Mesenteric fat pad (tissue), 1 donor: ENCODE measurements around the gene CEBPA. TPM values are rescaled to one million over a fixed set of nuclear protein-coding genes. Genes with fewer than 3 reads are reported as not detected.

Source experiments
- DNase-seq: peaks from one replicate; pipeline ENCODE4 v3.0.0-alpha.2; 2020; ENCODE audit warnings: low spot score
- total RNA-seq: library from RNA; stranded (reverse); fragmentation: NEBNext Ultra II Directional; extraction: Animal tissue kit (Norgen Biotek cat#: 25700); gene quantifications from one replicate; pipeline ENCODE4 v1.2.1, GENCODE V29; 2021
- donor health status: DM: yes; HTN: yes; CAD: no.

CEBPA gene
- total RNA-seq, 1 donor from 2014 or later: 263 TPM

DNA sequence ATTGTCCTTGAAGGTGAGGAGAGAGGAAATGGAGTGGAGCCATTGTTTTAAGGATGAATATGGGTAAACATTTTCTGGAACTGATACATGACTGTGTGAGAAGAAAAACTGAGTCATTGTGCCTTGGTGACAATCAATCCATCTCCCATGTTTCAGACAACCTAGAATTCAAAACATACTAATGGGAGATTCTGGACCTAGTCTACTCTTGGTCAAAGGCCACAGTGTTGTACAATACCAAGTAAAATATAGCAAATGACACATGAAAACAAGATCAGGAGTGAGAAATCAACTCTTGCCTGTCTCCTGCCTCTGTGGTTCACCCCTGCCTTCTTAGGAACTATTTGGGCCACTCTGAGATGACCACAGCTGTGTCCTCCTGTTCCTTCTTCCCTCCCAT lies 13.1 kb downstream of the CEBPA start:
- no peak for DNase-seq

DNA sequence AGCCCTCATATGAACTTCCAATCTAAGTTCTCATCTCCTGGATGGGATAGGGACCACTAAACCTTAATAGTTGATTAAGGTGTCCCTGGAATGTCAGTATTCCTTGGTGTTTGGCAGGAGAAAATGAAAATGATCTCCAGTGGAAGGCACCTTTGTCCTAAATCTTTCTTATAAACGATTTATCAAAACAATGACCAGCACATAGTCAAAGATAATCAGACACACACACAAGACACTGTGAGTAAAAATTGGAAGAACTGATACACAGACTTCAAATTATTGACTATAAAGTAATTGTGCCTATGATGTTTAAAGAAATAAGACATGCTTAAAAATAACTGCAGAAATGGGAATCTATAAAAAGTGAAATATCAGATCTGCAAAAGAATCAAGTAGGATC lies 13.7 kb downstream of the CEBPA start:
- DNase-seq: no peak

DNA sequence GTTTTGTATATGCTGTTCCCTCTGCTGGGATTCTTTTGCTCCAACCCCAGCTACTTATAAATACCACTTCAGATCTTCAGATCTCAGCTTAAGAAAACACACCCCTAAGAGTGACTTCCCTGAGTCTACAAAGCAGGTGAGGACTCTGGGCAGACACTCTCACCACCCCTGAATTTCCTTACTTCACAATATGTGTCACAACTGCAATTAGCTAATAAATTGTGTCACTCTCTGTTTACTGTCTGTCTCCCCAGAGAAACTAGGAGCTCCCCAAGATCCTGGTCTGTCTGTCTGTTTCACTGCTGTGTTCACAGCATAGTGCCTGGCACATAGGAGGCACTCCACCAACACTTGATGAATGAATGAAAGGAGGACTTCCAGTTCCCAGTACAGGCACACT lies 14.4 kb downstream of the CEBPA start:
- DNase-seq: no peak

DNA sequence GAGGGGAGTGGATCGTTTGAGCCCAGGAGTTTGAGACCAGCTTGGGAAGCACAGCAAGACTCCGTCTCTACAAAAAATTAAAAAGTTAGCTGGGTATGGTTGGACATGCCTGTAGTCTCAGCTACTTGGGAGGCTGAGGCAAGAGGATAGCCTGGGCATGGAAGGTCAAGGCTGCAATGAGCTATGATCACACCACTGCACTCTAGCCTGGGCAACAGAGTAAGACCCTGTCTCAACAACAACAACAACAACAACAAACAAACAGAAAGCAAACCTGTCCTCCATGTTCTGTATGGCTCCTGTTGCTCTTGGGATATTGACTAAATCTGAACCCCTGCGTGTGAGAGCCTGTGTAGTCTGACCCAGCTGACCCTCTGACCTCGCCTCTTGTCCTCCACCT lies 14.9 kb downstream of the CEBPA start:
- DNase-seq: no peak

DNA sequence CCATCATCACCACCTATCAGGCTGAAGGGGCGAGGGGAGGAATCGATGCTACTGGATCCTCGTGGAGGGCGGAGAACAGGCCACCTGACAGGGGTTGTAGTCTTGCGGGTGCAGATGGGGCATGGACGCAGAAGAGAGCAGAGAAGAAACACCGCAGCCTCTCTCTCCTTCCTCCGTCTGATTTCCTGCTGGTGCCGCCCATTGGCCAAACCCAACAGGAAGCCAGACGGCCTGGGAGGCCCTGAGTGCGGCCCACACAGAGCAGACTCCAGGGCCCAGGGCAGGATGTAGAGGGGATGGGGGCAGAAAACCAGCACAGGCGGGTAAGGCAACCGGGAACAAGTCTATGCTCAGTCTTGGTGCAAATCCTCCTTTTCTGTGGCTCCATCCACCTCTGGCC lies 15.4 kb downstream of the CEBPA start:
- DNase-seq: no peak

DNA sequence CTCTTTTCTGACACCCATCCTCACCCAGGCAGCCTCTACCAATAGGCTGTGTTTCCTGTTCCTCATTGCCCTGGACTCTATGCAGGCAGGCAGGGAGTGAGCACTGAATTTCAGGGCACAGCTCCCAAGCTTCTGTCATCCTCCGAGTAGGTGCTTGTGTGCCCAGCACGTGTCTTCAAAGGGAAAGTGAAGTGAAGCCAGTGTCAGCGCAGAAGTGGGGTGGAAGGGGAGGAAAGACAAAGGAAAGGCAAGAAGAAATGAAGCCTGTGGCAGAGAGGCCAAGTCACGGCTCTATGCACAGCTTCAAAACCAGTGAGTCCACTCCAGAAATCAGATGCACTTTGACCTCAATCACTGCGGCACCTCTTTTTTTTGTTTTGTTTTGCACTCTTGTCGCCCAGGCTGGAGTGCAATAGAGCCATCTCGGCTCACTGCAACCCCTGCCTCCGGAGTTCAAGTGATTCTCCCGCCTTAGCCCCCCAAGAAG lies 16.9 kb downstream of the CEBPA start:
- DNase-seq: no peak

DNA sequence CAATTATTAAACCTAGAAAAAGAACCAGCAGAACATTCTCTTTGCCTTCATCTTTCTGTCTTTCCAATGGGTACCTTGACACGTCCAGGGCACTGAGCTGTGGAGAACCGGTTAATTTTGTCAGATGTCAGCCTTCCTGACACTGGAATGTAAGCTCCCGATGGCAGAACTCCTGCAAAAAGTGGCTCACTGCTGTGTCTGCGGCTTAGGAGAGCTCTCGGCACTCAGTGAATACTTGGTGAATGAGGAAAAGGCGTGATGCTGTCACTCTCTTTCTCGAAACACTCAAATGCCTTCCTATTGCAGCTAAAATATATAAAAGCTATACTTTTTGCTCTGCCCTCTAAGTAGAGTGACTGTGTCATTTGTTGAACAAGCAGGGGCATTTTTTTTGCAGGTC lies 17.6 kb downstream of the CEBPA start:
- DNase-seq: no peak

DNA sequence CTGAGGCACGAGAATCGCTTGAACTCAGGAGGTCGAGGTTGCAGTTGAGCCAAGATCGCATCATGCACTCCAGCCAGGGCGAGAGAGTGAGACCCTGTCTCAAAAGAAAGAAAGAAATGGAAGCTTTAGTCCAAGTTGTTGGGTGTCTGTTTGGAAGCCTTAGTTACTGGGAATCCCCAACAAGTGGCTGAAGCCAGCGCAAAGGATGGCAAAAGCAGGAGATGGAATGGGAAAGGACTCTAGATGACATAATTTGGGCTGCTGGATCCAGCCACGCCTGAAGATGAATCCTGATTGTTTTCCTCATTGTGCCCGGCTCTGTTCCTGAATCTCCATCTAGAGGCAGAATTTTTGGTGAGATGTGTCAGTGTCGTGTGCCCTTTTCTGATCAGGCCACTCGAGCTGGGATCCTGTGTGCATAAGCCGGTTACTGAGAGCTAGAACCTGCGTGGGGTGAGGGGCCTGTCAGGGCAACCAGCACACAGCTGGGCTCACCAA lies 18.1 kb downstream of the CEBPA start:
- no peak for DNase-seq

DNA sequence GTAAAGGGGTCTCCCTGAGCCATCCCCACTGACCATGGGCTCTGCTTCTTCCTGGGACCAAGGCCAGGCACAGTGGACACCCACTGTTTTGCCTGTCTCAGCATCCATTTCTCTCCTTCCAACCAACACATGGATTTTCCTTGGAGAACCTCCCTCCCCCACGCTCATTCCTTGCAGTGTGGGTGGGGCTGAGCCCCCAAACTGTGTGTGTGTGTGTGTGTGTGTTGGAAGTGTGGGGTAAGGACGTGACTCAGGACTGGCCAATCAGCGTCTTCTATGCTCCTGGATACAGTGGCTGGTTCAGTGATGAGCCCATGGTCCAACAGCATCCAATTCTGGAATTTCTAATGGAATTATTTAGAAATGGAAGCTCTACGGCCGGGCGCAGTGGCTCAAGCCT lies 18.7 kb downstream of the CEBPA start:
- no peak for DNase-seq

DNA sequence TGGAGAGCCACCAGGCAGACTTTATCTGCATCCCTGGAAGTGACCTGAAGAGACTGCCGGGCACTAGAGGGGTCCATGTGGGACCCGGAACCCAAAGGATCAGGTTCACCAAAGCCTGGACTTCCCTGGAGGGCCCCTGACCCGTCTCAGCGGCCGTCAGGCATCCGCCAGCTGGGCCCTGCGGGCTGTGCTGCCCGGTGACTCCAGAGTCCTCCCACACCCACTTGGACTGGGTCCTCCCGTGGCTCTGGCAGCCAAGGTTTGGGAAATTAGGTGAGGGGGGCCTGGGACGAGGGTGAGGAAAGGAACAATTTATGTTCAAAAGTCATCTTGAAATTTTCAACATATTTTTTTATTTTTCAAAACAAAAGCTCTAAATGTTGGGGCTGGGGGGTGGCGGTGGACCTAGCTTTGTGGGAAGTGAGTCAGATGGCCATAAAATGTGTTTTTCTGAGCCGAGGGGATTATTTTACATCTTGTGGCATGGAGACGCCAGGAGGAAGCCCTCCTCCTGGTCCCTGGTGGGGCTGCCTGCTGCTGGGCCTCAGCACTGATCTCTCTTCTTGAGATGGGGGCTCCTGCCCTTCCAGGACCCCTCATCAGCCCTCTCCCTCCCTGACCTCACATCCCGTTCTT lies 20.2 kb downstream of the CEBPA start:
- DNase-seq: no peak

DNA sequence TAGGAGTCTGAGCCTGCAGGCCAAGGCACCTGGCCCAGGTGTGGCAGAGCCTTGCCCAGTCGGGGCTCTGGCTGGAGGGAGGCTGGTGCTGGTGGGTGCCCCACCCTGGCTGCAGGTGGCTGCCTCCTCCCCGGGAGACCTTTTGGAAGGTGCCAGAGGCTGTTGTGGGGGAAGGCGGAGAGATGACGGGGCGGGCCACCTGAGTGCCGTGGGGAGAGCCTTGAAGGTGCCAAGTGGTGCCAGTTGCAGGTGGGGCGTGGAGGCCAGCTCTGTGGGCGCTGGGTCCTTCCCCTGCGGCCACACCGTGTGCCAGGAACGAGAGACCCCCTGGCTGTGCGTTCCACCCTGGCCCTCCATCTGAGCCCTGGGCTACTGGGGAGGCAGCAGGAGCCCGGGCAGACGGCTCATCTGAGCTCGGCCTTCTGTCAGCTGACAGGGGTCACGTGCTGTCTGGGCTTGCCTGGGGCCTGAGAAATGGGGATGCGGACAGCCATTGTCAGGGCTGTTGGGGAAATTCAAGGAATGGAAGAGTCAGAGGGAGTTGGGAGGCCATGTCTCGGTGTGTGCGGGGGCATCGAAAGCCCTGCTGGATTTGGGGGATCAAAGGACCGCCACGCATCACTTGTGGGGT lies 20.9 kb downstream of the CEBPA start:
- DNase-seq: no peak

DNA sequence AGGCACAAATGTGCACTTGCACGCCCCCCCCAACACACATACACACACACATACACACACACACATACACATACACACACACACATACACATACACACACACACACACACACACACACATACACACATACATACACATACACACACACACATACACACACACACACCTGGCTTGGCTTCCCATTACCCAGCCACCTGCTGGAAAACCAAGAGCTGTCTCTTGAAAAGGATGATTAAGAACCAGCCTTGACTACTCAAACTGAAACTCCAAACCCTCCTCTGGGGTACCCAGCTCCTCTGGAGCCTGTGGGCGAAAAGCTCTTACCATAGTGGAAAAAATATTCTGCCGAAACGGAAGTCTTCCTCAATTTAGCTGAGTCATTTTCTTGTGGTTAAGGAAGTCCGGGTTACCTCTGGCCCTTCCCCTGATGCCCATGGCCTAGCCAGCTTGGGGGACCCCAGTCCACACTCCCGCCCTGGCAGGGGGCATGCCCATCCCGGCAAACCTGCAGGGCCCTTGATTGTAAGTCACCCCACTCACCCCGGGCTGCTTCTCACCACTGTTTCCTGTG lies 21.9 kb downstream of the CEBPA start:
- no peak for DNase-seq

DNA sequence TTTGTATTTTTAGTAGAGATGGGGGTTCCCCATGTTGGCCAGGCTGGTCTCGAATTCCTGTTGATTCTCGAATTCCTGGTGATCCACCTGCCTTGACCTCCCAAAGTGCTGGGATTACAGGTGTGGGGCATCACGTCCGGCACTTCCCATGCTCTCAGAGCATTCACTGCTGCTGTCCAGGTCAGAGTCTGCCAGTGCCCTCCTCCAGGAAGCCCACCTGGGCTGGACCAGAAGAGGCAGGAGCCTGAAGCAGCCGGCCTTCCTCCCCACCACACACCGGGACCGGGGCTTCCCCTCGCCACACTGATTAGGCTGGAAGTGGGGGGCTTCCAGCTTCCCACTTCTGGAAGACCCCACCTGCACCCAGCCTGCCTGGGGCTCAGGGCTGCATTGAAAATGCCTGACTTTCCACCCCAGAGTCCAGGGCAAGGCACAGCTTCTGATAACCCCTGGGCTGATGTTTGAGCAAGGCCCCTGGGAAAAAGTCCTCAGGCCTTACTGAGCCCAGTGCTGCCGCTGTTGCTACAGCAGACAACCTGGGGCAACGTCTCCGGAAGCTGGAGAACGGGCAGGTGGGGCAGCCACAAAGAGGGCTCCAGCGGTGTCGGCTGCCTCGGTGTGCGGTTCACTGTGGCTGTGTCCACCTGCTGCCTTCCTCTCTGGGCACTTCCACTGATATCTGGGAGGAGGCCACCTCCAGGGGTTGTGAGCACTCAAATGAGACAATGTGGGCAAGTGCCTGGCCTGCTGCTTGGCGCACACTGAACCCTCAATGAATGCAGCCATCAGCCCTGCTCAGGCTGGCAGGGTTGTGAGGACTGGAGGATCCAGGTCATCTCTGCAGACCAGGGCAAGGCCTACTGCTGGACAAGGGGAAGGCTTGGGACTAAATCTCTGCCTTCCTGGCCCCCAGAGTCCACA lies 22.6 kb downstream of the CEBPA start:
- DNase-seq: no peak

DNA sequence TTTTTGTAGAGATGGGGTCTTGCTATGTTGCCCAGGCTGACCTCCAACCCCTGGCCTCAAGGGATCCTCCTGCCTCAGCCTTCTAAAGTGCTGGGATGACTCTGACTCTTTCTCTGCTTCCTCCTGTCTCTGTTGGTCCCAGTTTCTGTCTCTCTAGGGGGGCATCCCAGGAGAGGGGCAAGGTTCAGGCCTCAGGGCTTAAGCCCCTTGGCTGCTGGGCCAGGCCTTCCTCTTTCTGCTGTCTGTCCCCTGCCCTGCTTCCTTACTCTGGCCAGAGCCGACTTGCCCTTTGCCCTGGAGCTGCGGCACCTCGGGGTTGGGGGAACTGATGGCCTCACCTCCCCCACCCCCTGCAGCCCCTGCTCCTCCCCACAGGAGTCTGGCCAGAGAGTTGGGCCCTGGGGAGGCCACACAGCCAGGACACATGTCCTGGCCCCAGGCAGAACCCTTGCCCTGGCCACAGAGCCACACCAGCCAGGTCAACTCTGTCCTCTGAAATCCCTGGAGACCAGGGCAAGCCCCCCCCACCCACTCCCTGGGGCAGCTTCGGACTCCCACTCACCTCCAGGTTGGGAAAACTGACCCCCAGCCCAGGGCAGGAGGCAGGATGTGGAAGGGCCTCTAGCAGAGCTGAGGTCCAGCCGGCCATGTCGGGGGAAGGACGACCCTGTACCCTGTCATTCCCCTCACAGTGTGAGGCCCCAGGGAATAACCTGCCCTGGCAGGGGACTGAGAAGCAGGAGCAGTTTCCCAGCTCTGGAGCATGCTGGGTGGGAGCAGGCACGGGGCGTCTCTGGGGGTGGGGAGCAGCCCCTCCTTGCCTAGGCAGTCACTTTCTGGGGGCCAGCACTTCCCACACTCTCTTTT lies 23.7 kb downstream of the CEBPA start:
- DNase-seq: no peak

DNA sequence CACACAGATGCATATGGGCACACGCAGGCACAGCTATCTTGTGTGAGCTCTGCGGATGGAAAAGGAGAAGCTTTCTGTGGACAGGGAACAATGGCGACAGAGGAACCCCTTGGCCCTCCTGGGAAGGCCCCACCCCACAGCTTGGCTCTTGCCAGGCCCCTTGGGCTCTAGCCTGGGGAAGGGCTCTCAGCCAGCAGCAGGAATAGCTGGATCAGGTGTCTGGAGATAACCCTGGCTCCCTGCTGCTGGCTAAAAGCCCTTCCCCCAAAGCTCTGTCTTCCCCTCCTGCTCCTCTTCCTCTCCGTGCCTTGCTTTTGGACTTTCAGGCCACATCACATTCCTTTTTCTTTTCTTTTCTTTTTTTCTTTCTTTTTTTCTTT lies 24.3 kb downstream of the CEBPA start:
- no peak for DNase-seq

DNA sequence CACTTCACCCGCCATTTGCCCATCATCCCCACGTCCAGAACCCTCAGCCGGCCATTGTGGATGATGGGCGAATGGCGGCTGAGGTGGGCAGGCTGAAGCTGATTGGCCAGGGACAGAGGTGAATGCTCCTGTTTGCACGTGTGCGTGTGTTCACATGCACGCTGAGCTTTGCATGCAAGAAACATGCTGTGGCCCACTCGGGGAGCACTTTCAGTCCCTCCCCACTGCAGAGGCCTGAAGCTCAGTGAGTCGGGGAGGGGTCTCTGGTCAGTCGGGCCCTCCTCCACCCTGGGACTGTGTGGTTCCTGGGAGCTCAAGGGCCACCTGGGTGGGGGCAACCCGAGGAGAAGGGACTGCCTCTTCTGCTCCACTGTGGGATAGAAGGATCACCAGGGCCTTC lies 24.9 kb downstream of the CEBPA start:
- no peak for DNase-seq

DNA sequence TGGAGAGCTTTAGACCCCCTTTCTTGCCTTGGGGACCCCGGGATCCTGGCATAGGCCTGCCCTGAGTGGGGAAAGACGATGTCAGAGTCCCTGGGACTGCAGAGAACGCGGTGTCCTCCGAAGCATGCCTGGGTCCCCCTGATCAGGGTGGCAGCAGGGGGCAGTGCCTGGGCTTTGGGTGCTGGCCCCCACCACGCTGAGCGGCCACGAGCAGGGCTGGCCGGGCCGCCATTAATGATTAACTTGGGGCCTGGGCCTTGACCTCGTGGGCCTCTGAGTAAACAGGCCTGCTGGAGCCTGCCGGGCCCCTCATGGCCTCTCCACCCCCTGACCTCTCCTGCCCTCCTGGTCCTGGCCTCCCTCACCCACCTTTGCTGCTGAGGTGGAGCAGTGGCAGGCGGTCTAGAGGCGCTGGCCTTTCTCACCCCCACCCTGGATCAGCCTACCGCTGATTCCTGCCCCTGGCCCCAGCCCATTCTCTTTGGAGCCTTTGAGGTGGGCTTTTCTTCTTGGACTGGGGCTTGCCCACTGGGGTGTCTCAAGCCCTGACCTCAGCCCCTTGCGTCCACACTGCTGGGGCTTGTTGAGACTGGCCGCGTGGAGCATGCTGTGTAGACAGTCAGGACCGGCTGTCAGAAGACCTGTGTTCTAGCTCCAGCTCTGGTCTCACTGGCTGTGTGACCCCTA lies 26.3 kb downstream of the CEBPA start:
- no peak for DNase-seq

DNA sequence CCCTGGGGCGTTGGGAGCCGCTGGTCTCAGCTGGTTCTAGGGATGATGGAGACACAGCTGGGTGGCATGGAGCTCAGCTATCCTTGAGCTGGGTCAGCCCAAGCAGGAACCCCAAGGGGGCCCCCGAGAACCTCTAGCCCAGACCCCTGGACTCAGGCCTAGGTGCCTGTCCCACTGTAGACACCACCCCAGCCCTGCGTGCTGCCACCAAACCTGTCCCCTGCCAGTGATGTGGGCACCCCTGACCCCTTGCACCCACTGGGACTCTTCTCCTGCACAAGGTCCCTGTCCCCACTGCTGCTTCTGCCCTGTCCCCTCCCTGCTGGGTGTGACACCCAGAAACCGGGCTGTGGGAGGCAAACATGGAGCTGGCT lies 26.8 kb downstream of the CEBPA start:
- no peak for DNase-seq

DNA sequence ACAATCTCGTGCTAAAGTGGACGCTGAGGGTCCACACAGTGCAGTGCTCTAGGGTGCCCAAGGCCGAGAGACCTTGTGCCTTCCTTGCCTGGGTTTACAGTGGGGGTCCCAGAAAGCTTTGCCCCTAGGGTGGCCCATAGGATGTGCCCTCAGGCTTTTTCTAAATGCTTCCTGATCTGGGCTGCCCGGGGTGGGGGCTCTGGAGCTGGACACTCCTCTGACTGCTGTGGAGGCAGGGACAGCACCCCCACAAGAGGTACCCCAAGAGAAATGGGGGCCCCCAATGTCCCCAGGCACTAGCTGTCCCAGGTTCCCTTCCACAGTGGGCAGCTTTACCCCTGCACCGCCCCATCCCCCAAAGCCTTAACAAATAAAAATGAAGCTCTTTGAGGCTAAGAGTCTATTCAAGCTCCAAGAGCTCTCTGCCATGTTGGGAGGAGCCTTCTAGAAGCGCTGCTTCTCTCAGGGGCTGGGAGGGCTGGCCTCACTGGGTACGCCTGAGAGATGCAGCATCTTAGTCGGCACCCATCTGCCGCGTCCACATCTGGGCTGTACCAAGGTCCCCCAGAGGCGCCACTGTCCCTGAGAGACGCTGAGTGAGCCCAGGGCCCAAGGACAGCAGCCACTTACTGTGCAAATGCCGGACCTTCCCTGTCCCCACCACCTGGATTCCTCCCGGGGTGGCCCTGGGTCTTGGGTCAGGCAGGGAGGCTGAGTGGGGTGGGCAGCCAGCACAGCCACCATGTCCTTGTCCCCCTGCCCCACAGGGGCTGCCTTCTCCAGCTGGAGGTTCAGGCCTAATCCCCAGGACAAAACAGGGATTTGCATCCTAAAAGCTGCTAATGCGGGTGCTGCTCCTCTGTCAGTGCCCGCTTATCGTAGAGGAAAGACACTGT lies 27.4 kb downstream of the CEBPA start:
- no peak for DNase-seq
